Transverse colon (tissue), 4 donors: Measurements from ENCODE around the gene MOCS1. TPM values are rescaled to one million over a fixed set of nuclear protein-coding genes. Genes with fewer than 3 reads are reported as not detected.

Source experiments
- DNase-seq: peaks from one replicate; pipeline ENCODE4 v3.0.0-alpha.2; 2019
- H3K27ac ChIP-seq, 4 donors: fragments of 200-600 bp; sonication (generic); 2 replicates each; pipeline ENCODE4 v1.5.1; 2016 to 2018; ENCODE audit warnings: inconsistent platforms in 4 of 4
- H3K27me3 ChIP-seq: fragments of 200-600 bp; sonication (generic); 2 replicates; pipeline ENCODE4 v1.5.1; 2017; ENCODE audit warnings: inconsistent platforms
- H3K36me3 ChIP-seq, 4 donors: fragments of 200-600 bp; sonication (generic); 2 replicates each; pipeline ENCODE4 v1.5.1; 2017 to 2019; ENCODE audit warnings: inconsistent platforms in 4 of 4
- H3K4me1 ChIP-seq, 4 donors: fragments of 200-600 bp; sonication (generic); 2 replicates each; pipeline ENCODE4 v1.5.1; 2017 to 2020; ENCODE audit warnings: inconsistent platforms in 4 of 4
- H3K4me3 ChIP-seq, 4 donors: fragments of 200-600 bp; sonication (generic); 1 replicate in 1 of 4; 2 replicates in 3 of 4; pipeline versions ENCODE4 v1.5.1 to v1.6.1; 2017 to 2019; ENCODE audit warnings: inconsistent platforms in 4 of 4
- H3K9me3 ChIP-seq, 2 donors: fragments of 200-600 bp; sonication (generic); 2 replicates each; pipeline ENCODE4 v1.5.1; 2017 to 2019; ENCODE audit warnings: inconsistent platforms in 2 of 2
- EP300 ChIP-seq: sonication (generic); formaldehyde crosslinking; IDR thresholded peaks from one replicate; pipeline ENCODE4 v1.6.1; 2017; ENCODE audit warnings: antibody characterized with exemption, low read depth
- POLR2A ChIP-seq: fragments of 450-650 bp; IDR thresholded peaks from one replicate; pipeline ENCODE4 v1.6.1; 2016; ENCODE audit warnings: antibody characterized with exemption, mild to moderate bottlenecking, moderate library complexity
- POLR2AphosphoS5 ChIP-seq, 3 donors: sonication (generic); formaldehyde crosslinking; IDR thresholded peaks; one replicate each; pipeline ENCODE4 v1.6.1; 2016; ENCODE audit warnings: antibody characterized with exemption in 3 of 3
- WGBS, 2 donors: methylation state at CpG; one replicate each; pipeline ENCODE4 v1.1.5; 2018; ENCODE audit warnings: low coverage in 1 of 2; 5-methylcytosine and 5-hydroxymethylcytosine counted together
- in situ Hi-C, 4 donors: fragments of 200-750 bp; cut with MboI; loops; one replicate each; pipeline versions ENCODE4 v1.15.0 to v1.15.1; 2017; ENCODE audit warnings: low sequenced_read_pairs in 3 of 4, low pct_ligation_motif_present in 1 of 4, low pct_unique_long_range_greater_than_20kb in 1 of 4
- intact Hi-C: fragments of 100-400 bp; cut with DNase I; formaldehyde crosslinking; loops from one replicate; pipeline ENCODE4 v1.15.1; 2023; ENCODE audit warnings: low total_unique reads
- total RNA-seq, 4 donors: library from RNA; depleted of rRNA; stranded (reverse); fragments of >200 nt; gene quantifications; one replicate each; pipeline ENCODE4 v1.1.0, GENCODE V29; 2016
- TF ChIP-seq, protein P1 (sequence below), 5 experiments: fragments of 200-600 bp in 3 of 5; fragments of 450-650 bp in 2 of 5; sonication (generic) in 3 of 5; IDR thresholded peaks; 1 replicate in 2 of 5; 2 replicates in 3 of 5; pipeline ENCODE4 v1.5.1; 2016 to 2017; ENCODE audit warnings: antibody characterized with exemption in 5 of 5, inconsistent platforms in 3 of 5, mild to moderate bottlenecking in 2 of 5, moderate library complexity in 1 of 5

Gene MOCS1
- total RNA-seq, 4 donors from 2014 or later = 20.6 to 58.3 (median 42.3) TPM

GRCh38 chr6:39917329-39917728, 16.9 kb downstream of the MOCS1 start:
- no peaks in the 10 kb centered on the region for H3K27me3 ChIP-seq
- no peak overlapping the region for H3K27ac ChIP-seq
- 59 to 79% methylated on average over 3 to 4 of the region's 4 CpGs for WGBS, 2 donors
- H3K36me3 ChIP-seq = peaks cover 0 to 14% (median 6%) of the 10 kb centered on the region in 4 donors
- no peak overlapping the region for H3K4me3 ChIP-seq
- TF ChIP-seq EP300 = no peak
- TF ChIP-seq, protein P1, sequence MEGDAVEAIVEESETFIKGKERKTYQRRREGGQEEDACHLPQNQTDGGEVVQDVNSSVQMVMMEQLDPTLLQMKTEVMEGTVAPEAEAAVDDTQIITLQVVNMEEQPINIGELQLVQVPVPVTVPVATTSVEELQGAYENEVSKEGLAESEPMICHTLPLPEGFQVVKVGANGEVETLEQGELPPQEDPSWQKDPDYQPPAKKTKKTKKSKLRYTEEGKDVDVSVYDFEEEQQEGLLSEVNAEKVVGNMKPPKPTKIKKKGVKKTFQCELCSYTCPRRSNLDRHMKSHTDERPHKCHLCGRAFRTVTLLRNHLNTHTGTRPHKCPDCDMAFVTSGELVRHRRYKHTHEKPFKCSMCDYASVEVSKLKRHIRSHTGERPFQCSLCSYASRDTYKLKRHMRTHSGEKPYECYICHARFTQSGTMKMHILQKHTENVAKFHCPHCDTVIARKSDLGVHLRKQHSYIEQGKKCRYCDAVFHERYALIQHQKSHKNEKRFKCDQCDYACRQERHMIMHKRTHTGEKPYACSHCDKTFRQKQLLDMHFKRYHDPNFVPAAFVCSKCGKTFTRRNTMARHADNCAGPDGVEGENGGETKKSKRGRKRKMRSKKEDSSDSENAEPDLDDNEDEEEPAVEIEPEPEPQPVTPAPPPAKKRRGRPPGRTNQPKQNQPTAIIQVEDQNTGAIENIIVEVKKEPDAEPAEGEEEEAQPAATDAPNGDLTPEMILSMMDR (IDR thresholded peaks at IDR 0.05) = no peak
- H3K9me3 ChIP-seq = no peaks in the 10 kb centered on the region
- in situ Hi-C loops (no loop called here), intact Hi-C loops (no loop called here)
- H3K4me1 ChIP-seq = peaks cover 3 to 43% (median 23%) of the 10 kb centered on the region in 4 donors
- no peak for DNase-seq

- Histone ChIP-seq H3K9me3 (no peaks in the 10 kb centered on the region), H3K4me3 (no peak overlapping the region), H3K27me3 (no peaks in the 10 kb centered on the region), H3K36me3 (peaks cover 0 to 14% (median 6%) of the 10 kb centered on the region in 4 donors), H3K4me1 (peaks cover 2 to 36% (median 18%) of the 10 kb centered on the region in 4 donors), H3K27ac (no peak overlapping the region)
- TF ChIP-seq POLR2A (no peak), POLR2AphosphoS5 (IDR thresholded peaks at IDR 0.05) (no peak), EP300 (no peak)
- TF ChIP-seq, protein P1 (IDR thresholded peaks at IDR 0.05) = no peak
- 93% methylated on average over 5 of the region's 5 CpGs; no CpG with 5 or more reads in 1 of the 2 donors for WGBS, 2 donors
- no peak for DNase-seq
- intact Hi-C loops = no loop called here
- in situ Hi-C loops = no loop called here
Measured at GRCh38 chr6:39915866-39916265, 18.4 kb downstream of the MOCS1 start.

DNA sequence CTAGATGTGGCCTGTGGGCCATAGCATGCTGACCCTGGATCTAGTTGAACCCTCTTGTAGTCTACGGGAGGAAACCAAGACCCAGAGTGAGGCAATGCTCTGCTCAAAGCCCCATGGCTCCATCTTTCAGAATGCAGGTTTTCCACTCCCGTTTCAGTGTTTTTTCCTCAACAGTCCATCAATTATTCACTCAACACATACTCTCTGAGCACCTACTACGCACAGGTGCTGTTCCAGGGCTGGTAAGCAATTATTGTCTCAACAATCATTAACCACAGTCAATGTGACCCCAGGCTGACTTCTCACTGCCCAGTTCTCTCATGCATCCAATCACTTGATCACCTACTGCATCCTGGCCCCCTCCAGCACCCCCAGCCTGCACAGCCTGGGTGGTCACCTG, 20.0 kb downstream of the MOCS1 start:
- in situ Hi-C loops = no loop called here
- TF ChIP-seq POLR2AphosphoS5 (IDR thresholded peaks at IDR 0.05) = no peak
- TF ChIP-seq, protein P1 (IDR thresholded peaks at IDR 0.05) = no peak
- TF ChIP-seq POLR2A = no peak
- TF ChIP-seq EP300 = no peak
- WGBS, 2 donors = 73 to 95% methylated on average over 2 to 3 of the region's 3 CpGs

GRCh38 chr6:39913391-39913916, 20.8 kb downstream of the MOCS1 start:
- intact Hi-C loops = no loop called here
- WGBS, 2 donors = 92% methylated on average over 12 of the region's 12 CpGs; no CpG with 5 or more reads in 1 of the 2 donors

More for the DNA sequence above, 20.0 kb downstream of the MOCS1 start:
- Histone ChIP-seq H3K4me1 (peaks cover 0 to 21% (median 9%) of the 10 kb centered on the region in 4 donors), H3K27ac (no peak overlapping the region), H3K9me3 (no peaks in the 10 kb centered on the region), H3K4me3 (no peak overlapping the region), H3K36me3 (peaks cover 0 to 14% (median 6%) of the 10 kb centered on the region in 4 donors), H3K27me3 (no peaks in the 10 kb centered on the region)
- no peak for DNase-seq
- intact Hi-C loops = no loop called here

More at GRCh38 chr6:39913391-39913916, 20.8 kb downstream of the MOCS1 start:
- Histone ChIP-seq H3K9me3 (no peaks in the 10 kb centered on the region), H3K4me1 (peaks cover 0 to 13% (median 5%) of the 10 kb centered on the region in 4 donors), H3K27ac (no peak overlapping the region), H3K27me3 (no peaks in the 10 kb centered on the region), H3K4me3 (no peak overlapping the region), H3K36me3 (peaks cover 0 to 14% (median 6%) of the 10 kb centered on the region in 4 donors)
- TF ChIP-seq POLR2A (no peak), POLR2AphosphoS5 (IDR thresholded peaks at IDR 0.05) (no peak), EP300 (no peak)
- TF ChIP-seq, protein P1 (IDR thresholded peaks at IDR 0.05) = no peak
- DNase-seq = no peak
- in situ Hi-C loops = no loop called here
